ENCODE measurements around the gene BOK. TPM values are rescaled to one million over a fixed set of nuclear protein-coding genes. Genes with fewer than 3 reads are reported as not detected.

Gene BOK
- total RNA-seq, 1 experiment from 2014 or later, result 33.9 TPM

- H4K20me1 ChIP-seq (ENCODE audit: control insufficient read depth, insufficient read depth, insufficient read length), result no peaks in the 10 kb centered on the region
- H3K56ac ChIP-seq (ENCODE audit: insufficient read length, low read depth, low read length), result no peak overlapping the region
- H4K91ac ChIP-seq (ENCODE audit: insufficient read length, low read depth, low read length), result no peak overlapping the region
- DNase-seq, result no peak
- H3K14ac ChIP-seq (ENCODE audit: insufficient read depth, low read length), result no peak overlapping the region
- no peak overlapping the region for H3T11ph ChIP-seq (ENCODE audit: low read length)
- TF ChIP-seq CTCF (conservative IDR thresholded peaks at IDR 0.05), result no peak
- Mint-ChIP-seq H3K9me3 (no peaks in the 10 kb centered on the region), H3K36me3 (ENCODE audit: insufficient read depth in 1 of 3, low read depth in 3 of 3) (no peaks in the 10 kb centered on the region), H3K27me3 (ENCODE audit: low read depth) (peaks cover 17% of the 10 kb centered on the region), H3K4me3 (no peak overlapping the region), H3K4me1 (peaks cover 0 to 9% of the 10 kb centered on the region in 2 experiments; a peak in 1 of 4 replicates), H3K27ac (no peak overlapping the region)
- no peak overlapping the region for H2BK5ac ChIP-seq (ENCODE audit: insufficient read length, low read length)
- no peak overlapping the region for H3K27ac ChIP-seq (ENCODE audit: insufficient read length, low read depth, low read length)
- H2BK120ac ChIP-seq (ENCODE audit: low read depth, low read length, poor library complexity, severe bottlenecking), result no peak overlapping the region
- H2BK15ac ChIP-seq (ENCODE audit: low read depth, low read length), result no peak overlapping the region
- H3K27me3 ChIP-seq (ENCODE audit: insufficient read depth, low read length), result no peaks in the 10 kb centered on the region
- H2AK5ac ChIP-seq (ENCODE audit: insufficient read length, low read length), result no peak overlapping the region
- H3K9ac ChIP-seq (ENCODE audit: extremely low read depth, insufficient read length, low read length), result no peak overlapping the region
- no peak overlapping the region for H4K5ac ChIP-seq (ENCODE audit: insufficient read length, low read depth, low read length)
- H2BK20ac ChIP-seq (ENCODE audit: low read depth, low read length, poor library complexity, severe bottlenecking), result no peak overlapping the region
- no CpG with 5 or more reads among the region's 17 CpGs for whole genome bisulfite sequencing (ENCODE audit: extremely low coverage, insufficient read length, low lambda C conversion rate)
- no peaks in the 10 kb centered on the region for H3K79me2 ChIP-seq (ENCODE audit: insufficient read depth, low read length)
- H3K4me1 ChIP-seq (ENCODE audit: insufficient read depth, low read length), result no peaks in the 10 kb centered on the region
- H2BK12ac ChIP-seq (ENCODE audit: insufficient read length, low read depth, low read length), result no peak overlapping the region
- H3K23me2 ChIP-seq (ENCODE audit: insufficient read length, low read depth, low read length, poor library complexity, severe bottlenecking), result no peaks in the 10 kb centered on the region
- no peak overlapping the region for H3K4me2 ChIP-seq (ENCODE audit: insufficient read depth, insufficient read length, low read length)
- H3K23ac ChIP-seq (ENCODE audit: insufficient read length, low read depth, low read length), result no peak overlapping the region
- no peaks in the 10 kb centered on the region for H3K9me3 ChIP-seq (ENCODE audit: control insufficient read depth, low read depth, low read length)
- H3K4ac ChIP-seq (ENCODE audit: low read depth, low read length), result no peak overlapping the region
- H4K8ac ChIP-seq (replicated peaks; ENCODE audit: insufficient read length, low read depth, low read length), result no peak overlapping the region
- H3K79me1 ChIP-seq (ENCODE audit: insufficient read depth, low read depth, low read length, poor library complexity, severe bottlenecking), result no peaks in the 10 kb centered on the region
- no peak overlapping the region for H2AFZ ChIP-seq (ENCODE audit: low read length)
- H3K18ac ChIP-seq (ENCODE audit: insufficient read length, low read depth, low read length), result no peak overlapping the region
Observed at GRCh38 chr2:241534701-241535375, 23.7 kb upstream of the BOK start.
